ENCODE results near the gene ZNF668. TPM values are rescaled to one million over a fixed set of nuclear protein-coding genes. Genes with fewer than 3 reads are reported as not detected.

Gene ZNF668
- total and polyA plus RNA-seq, 2 of the 13 experiments (the other 11 are each of a cell fraction or from before 2014, with no cell fraction given): 3.8 to 9.8 TPM

GRCh38 chr16:31109622-31110021 is 35.6 kb upstream of the ZNF668 start:
- H3K27ac ChIP-seq (ENCODE audit: extremely low read length, insufficient read depth, low read length): no peak overlapping the region
- ATAC-seq (no peak), DNase-seq (ENCODE audit: low spot score) (no peak), FAIRE-seq (no peak)
- no TSS peak for BruUV-seq (replicated peaks)
- H3K79me2 ChIP-seq (ENCODE audit: insufficient read depth, low read length): peaks cover 12% of the 10 kb centered on the region
- H3K27me3 ChIP-seq (ENCODE audit: control insufficient read depth in 1 of 2, insufficient read depth in 2 of 2, low read length in 2 of 2): no peaks in the 10 kb centered on the region
- H3K36me3 ChIP-seq (replicated peaks in 1 of 2; ENCODE audit: control insufficient read depth in 1 of 2, insufficient read depth in 2 of 2, low read length in 2 of 2): peaks cover 20 to 35% of the 10 kb centered on the region in 2 experiments
- peaks cover 56% of the 10 kb centered on the region for H3K4me1 ChIP-seq (ENCODE audit: insufficient read depth, low read length)
- POLR2A ChIA-PET: interaction anchor here (3.7 kb wide), 1 partner anchor 8 kb away, joined by 17 read pairs; the partner anchor contains the start of gene KAT8
- in situ Hi-C loops (cut with HindIII; ENCODE audit: extremely low pct_ligation_motif_present, low pct_unique_long_range_greater_than_20kb) (no loop called here), intact Hi-C loops (cut with micrococcal nuclease; ENCODE audit: unreplicated experiment) (loop anchor here (5.0 kb wide), 1 partner anchor 48 kb away; no protein-coding TSS in a partner anchor)
- 93% methylated on average over 12 of the region's 12 CpGs for WGBS (ENCODE audit: low lambda C conversion rate)
- 0 out of 2 replicates have a peak overlapping the region, but pooled peaks have one; percentile 94 for H3K4me2 ChIP-seq (ENCODE audit: low read depth, low read length)
- H3K4me3 ChIP-seq (replicated peaks in 1 of 3; ENCODE audit: insufficient read depth in 1 of 3, low read depth in 2 of 3, low read length in 3 of 3): peak overlapping the region in 2 of 3 experiments; percentile 94 to 100; a peak in 1 of 6 replicates
- peak overlapping the region; percentile 90; the same call in 1 of the 2 replicates for H3K9ac ChIP-seq (ENCODE audit: insufficient read depth, low read depth, low read length)
- CTCF ChIA-PET (ENCODE audit: low intra/inter-chr PET ratio, low total read pairs): no interaction called here
- H3K9me3 ChIP-seq (ENCODE audit: low read length): no peaks in the 10 kb centered on the region
- H2AFZ ChIP-seq (ENCODE audit: low read length): no peak overlapping the region
- H4K20me1 ChIP-seq (ENCODE audit: insufficient read depth, low read length): no peaks in the 10 kb centered on the region
- TF ChIP-seq SRY (CRISPR knock-in tag; IDR thresholded peaks at IDR 0.05) (0 out of 2 replicates have a peak, but pooled peaks have one; percentile 22), ZSCAN9 (CRISPR knock-in tag; IDR thresholded peaks at IDR 0.05; ENCODE audit: borderline replicate concordance) (no peak), EHMT2 (IDR thresholded peaks at IDR 0.05; ENCODE audit: borderline replicate concordance, low read depth, low read length) (no peak), NRL (CRISPR knock-in tag; IDR thresholded peaks at IDR 0.05; ENCODE audit: borderline replicate concordance) (peak; percentile 44; the same call in 1 of the 2 replicates), THAP9 (CRISPR knock-in tag; IDR thresholded peaks at IDR 0.05; ENCODE audit: borderline replicate concordance) (peak; percentile 13; the same call in 1 of the 2 replicates), ZBTB40 (IDR thresholded peaks at IDR 0.05) (no peak), ZBTB40 (CRISPR knock-in tag; IDR thresholded peaks at IDR 0.05) (0 out of 2 replicates have a peak, but pooled peaks have one; percentile 23), ZNF878 (CRISPR knock-in tag; IDR thresholded peaks at IDR 0.05) (no peak), SOX5 (CRISPR knock-in tag; IDR thresholded peaks at IDR 0.05; ENCODE audit: borderline replicate concordance) (no peak)

All from HepG2 (cell line).